Measurements from ENCODE around the gene HMGB2.

Gene HMGB2

GRCh38 chr4:173282626-173283025 lies 51.5 kb downstream of the HMGB2 start:
- DNase-seq: no peak

- no peak for DNase-seq
Measured at GRCh38 chr4:173282256-173282562, 51.9 kb downstream of the HMGB2 start.

GRCh38 chr4:173281406-173282255 lies 52.5 kb downstream of the HMGB2 start:
- DNase-seq: no peak
